GM12878 (cell line): ENCODE measurements around the gene PRPSAP1. TPM values are rescaled to one million over a fixed set of nuclear protein-coding genes. Genes with fewer than 3 reads are reported as not detected.
A peak's percentile ranks its signal among the peaks of the same experiment; 100 is the strongest.

Experiments used
- ATAC-seq: fragments of 200-7000 bp; cut with Tn5 transposase; 3 replicates; pipeline ENCODE4 v1.9.1; 2020; ENCODE audit warnings: mild to moderate bottlenecking, moderate library complexity
- BruUV-seq: library from RNA; stranded (reverse); fragments of 400-500 nt; replicated peaks from 2 replicates; lab custom pipeline; 2021; lab: Mats Ljungman, UMichigan
- CTCF ChIA-PET: fragments of 300-600 bp; sonication (Branson Sonifier 250); formaldehyde crosslinking; extraction: SDS; loops from one replicate; lab custom pipeline; 2021; ENCODE audit warnings: inconsistent platforms; lab: Yijun Ruan, JAX
- POLR2A ChIA-PET: fragments of 350-600 bp; formaldehyde crosslinking; extraction: SDS; loops from one replicate; lab custom pipeline; 2021; ENCODE audit warnings: inconsistent platforms; lab: Charles Lee
- RAD21 ChIA-PET: fragments of 300-600 bp; sonication (Branson Sonifier 250); formaldehyde crosslinking; loops from one replicate; lab custom pipeline; 2023; ENCODE audit warnings: antibody characterized with exemption; ENCODE audit not compliant: unreplicated experiment; lab: Charles Lee
- SMC1A ChIA-PET: fragments of 300-600 bp; sonication (Branson Sonifier 250); formaldehyde crosslinking; loops from one replicate; lab custom pipeline; 2023; ENCODE audit not compliant: unreplicated experiment, uncharacterized antibody; lab: Charles Lee
- DNase-seq: peaks from one replicate; pipeline ENCODE4 v3.0.0-alpha.2; 2011; ENCODE audit warnings: low read depth, low spot score
- FAIRE-seq: peaks from 3 replicates; lab custom pipeline; 2011; peaks lifted over from hg19 to GRCh38; lab: Jason Lieb, UNC
- H2AFZ ChIP-seq: 2 replicates; pipeline ENCODE4 v1.6.0; 2011; ENCODE audit warnings: low read depth, low read length, control low read depth; ENCODE audit not compliant: control insufficient read depth
- H3K27ac ChIP-seq: 2 replicates; pipeline ENCODE4 v1.5.1; 2011; ENCODE audit warnings: control low read depth; ENCODE audit not compliant: control insufficient read depth, insufficient read depth
- H3K27me3 ChIP-seq, 2 experiments: replicated peaks in 1 of 2; 2 replicates each; pipeline versions ENCODE4 v1.6.0 to v1.6.1; 2011; ENCODE audit warnings: low read length in 1 of 2; ENCODE audit not compliant: control insufficient read depth in 2 of 2, insufficient read depth in 2 of 2
- H3K36me3 ChIP-seq, 2 experiments: 2 replicates each; pipeline ENCODE4 v1.5.1; 2011; ENCODE audit warnings: low read length in 1 of 2; ENCODE audit not compliant: control insufficient read depth in 2 of 2, insufficient read depth in 2 of 2
- H3K4me1 ChIP-seq: 2 replicates; pipeline ENCODE4 v1.6.1; 2011; ENCODE audit warnings: mild to moderate bottlenecking, low read length, moderate library complexity, mixed read lengths; ENCODE audit not compliant: control insufficient read depth, insufficient read depth
- H3K4me2 ChIP-seq: 2 replicates; pipeline ENCODE4 v1.6.0; 2011; ENCODE audit warnings: control low read depth; ENCODE audit not compliant: control insufficient read depth, insufficient read depth
- H3K4me3 ChIP-seq: fragments of 200-600 bp; sonication (generic); 2 replicates; pipeline ENCODE4 v1.5.1; 2016
- H3K79me2 ChIP-seq: 2 replicates; pipeline ENCODE4 v1.6.0; 2011; ENCODE audit warnings: low read length; ENCODE audit not compliant: control insufficient read depth, insufficient read depth
- H3K9ac ChIP-seq: 2 replicates; pipeline ENCODE4 v1.8.0; 2011; ENCODE audit warnings: low read length, control low read depth, mixed read lengths; ENCODE audit not compliant: control insufficient read depth, insufficient read depth
- H3K9me3 ChIP-seq: replicated peaks from 3 replicates; pipeline ENCODE4 v1.5.1; 2011; ENCODE audit warnings: mild to moderate bottlenecking, low read length; ENCODE audit not compliant: control insufficient read depth, insufficient read depth
- H4K20me1 ChIP-seq: 2 replicates; pipeline ENCODE4 v1.6.0; 2011; ENCODE audit not compliant: control insufficient read depth, insufficient read depth
- BRCA1 ChIP-seq: IDR thresholded peaks from 2 replicates; pipeline ENCODE4 v1.6.1; 2011; ENCODE audit warnings: low read depth, low read length, improper control_type of control experiment
- DPF2 ChIP-seq: fragments of 450-650 bp; IDR thresholded peaks from 2 replicates; pipeline ENCODE4 v1.6.1; 2017; ENCODE audit warnings: mild to moderate bottlenecking
- EGR1 ChIP-seq, 2 experiments: IDR thresholded peaks; 1 replicate in 1 of 2; 2 replicates in 1 of 2; pipeline ENCODE4 v1.6.1; 2011 to 2012; ENCODE audit warnings: low read depth in 2 of 2, low read length in 2 of 2, borderline replicate concordance in 1 of 2, mild to moderate bottlenecking in 1 of 2, moderate library complexity in 1 of 2
- HDGF ChIP-seq: fragments of 450-650 bp; IDR thresholded peaks from 2 replicates; pipeline ENCODE4 v1.6.1; 2016; ENCODE audit warnings: antibody characterized with exemption
- IKZF1 ChIP-seq: fragments of 450-650 bp; conservative IDR thresholded peaks from 2 replicates; pipeline ENCODE4 v1.6.1; 2017; ENCODE audit warnings: antibody characterized with exemption, mild to moderate bottlenecking
- IKZF2 ChIP-seq, 2 experiments: fragments of 450-650 bp; IDR thresholded peaks; 2 replicates each; pipeline ENCODE4 v1.6.1; 2017; ENCODE audit warnings: mild to moderate bottlenecking in 2 of 2, moderate library complexity in 2 of 2
- JUNB ChIP-seq: IDR thresholded peaks from 2 replicates; pipeline ENCODE4 v1.6.1; 2016; ENCODE audit warnings: antibody characterized with exemption, mild to moderate bottlenecking
- MEF2A ChIP-seq: IDR thresholded peaks from 2 replicates; pipeline ENCODE4 v1.6.1; 2011; ENCODE audit warnings: low read depth, mild to moderate bottlenecking, low read length, moderate library complexity; ENCODE audit not compliant: insufficient read depth
- MEF2B ChIP-seq: fragments of 450-650 bp; IDR thresholded peaks from 2 replicates; pipeline ENCODE4 v1.6.1; 2018; ENCODE audit warnings: mild to moderate bottlenecking, moderate library complexity; ENCODE audit not compliant: partially characterized antibody, poor library complexity, severe bottlenecking
- NR2F1 ChIP-seq: fragments of 450-650 bp; conservative IDR thresholded peaks from 2 replicates; pipeline ENCODE4 v1.6.1; 2017; ENCODE audit warnings: mild to moderate bottlenecking
- PAX8 ChIP-seq: fragments of 450-650 bp; IDR thresholded peaks from 2 replicates; pipeline ENCODE4 v1.6.1; 2017; ENCODE audit warnings: mild to moderate bottlenecking, moderate library complexity
- POLR2AphosphoS5 ChIP-seq: IDR thresholded peaks from 2 replicates; pipeline ENCODE4 v1.6.1; 2011; ENCODE audit warnings: mild to moderate bottlenecking, low read length, inconsistent platforms
- RUNX3 ChIP-seq: IDR thresholded peaks from 2 replicates; pipeline ENCODE4 v1.6.1; 2012; ENCODE audit warnings: low read length, inconsistent platforms
- SIN3A ChIP-seq: IDR thresholded peaks from 2 replicates; pipeline ENCODE4 v1.6.1; 2012; ENCODE audit warnings: low read depth, low read length, improper control_type of control experiment
- ZNF384 ChIP-seq: IDR thresholded peaks from 2 replicates; pipeline ENCODE4 v1.6.1; 2012; ENCODE audit warnings: low read depth, mild to moderate bottlenecking, low read length, improper control_type of control experiment, borderline replicate concordance
- ZNF622 ChIP-seq: fragments of 450-650 bp; IDR thresholded peaks from 2 replicates; pipeline ENCODE4 v1.6.1; 2017; ENCODE audit warnings: mild to moderate bottlenecking, inconsistent platforms
- WGBS: methylation state at CpG from one replicate; pipeline ENCODE4 v1.1.6; 2016; ENCODE audit warnings: low lambda C conversion rate; ENCODE audit not compliant: insufficient replicate concordance, insufficient coverage; ENCODE audit errors: missing lambda C conversion rate; 5-methylcytosine and 5-hydroxymethylcytosine counted together
- in situ Hi-C: fragments of 300-500 bp; cut with MboI; formaldehyde crosslinking; loops from 9 replicates; pipeline ENCODE4 v1.14.3; 2018; ENCODE audit warnings: mixed read lengths
- intact Hi-C: fragments of 100-400 bp; cut with micrococcal nuclease; formaldehyde crosslinking; loops from one replicate; pipeline ENCODE4 v1.14.2; 2022; ENCODE audit not compliant: unreplicated experiment
- polyA plus RNA-seq, 11 experiments: library from polyadenylated mRNA; depleted of rRNA in 4 of 11; unstranded in 6 of 11; stranded (reverse) in 5 of 11; fragments of >200 nt; fragmentation: Nextera tagmentation in 4 of 11; fragmentation: Illumina TruSeq in 1 of 11; extraction: Ambion mirVana in 4 of 11; extraction: Trizol in 1 of 11; gene quantifications; 1 replicate in 1 of 11; 2 replicates in 10 of 11; pipeline versions ENCODE4 v1.2.1 to v1.2.3, GENCODE V29; 2011 to 2016; ENCODE audit warnings: inconsistent platforms in 2 of 11, missing spikeins in 2 of 11, low read depth in 1 of 11
- total RNA-seq, 4 experiments: library from RNA; depleted of rRNA in 3 of 4; stranded (reverse); fragments of >200 nt in 3 of 4; fragmentation: Illumina TruSeq in 1 of 4; extraction: Trizol in 1 of 4; gene quantifications; 2 replicates each; pipeline versions ENCODE4 v1.2.1 to v1.2.3, GENCODE V29; 2013 to 2021
- TF ChIP-seq, protein P1 (sequence below), 3 experiments: IDR thresholded peaks in 2 of 3; conservative IDR thresholded peaks in 1 of 3; 2 replicates each; pipeline ENCODE4 v1.5.1; 2011; ENCODE audit warnings: low read depth in 3 of 3, low read length in 3 of 3, mild to moderate bottlenecking in 3 of 3, control low read depth in 2 of 3, moderate library complexity in 2 of 3, inconsistent platforms in 1 of 3, mixed read lengths in 1 of 3; ENCODE audit not compliant: control insufficient read depth in 2 of 3, insufficient read depth in 1 of 3; ENCODE audit errors: extremely low read depth in 1 of 3
- TF ChIP-seq, protein P2 (sequence below): fragments of 450-650 bp; IDR thresholded peaks from 2 replicates; pipeline ENCODE4 v1.6.1; 2018; ENCODE audit warnings: borderline replicate concordance, mild to moderate bottlenecking; ENCODE audit not compliant: partially characterized antibody

The PRPSAP1 gene
- total and polyA plus RNA-seq, 10 of the 15 experiments (the other 5 are each of a cell fraction or from before 2014, with no cell fraction given) = 15.8 to 84.2 (median 44.2) TPM

- H3K36me3 ChIP-seq = no peaks in the 10 kb centered on the region
- H3K9me3 ChIP-seq = no peaks in the 10 kb centered on the region
- no peaks in the 10 kb centered on the region for H3K79me2 ChIP-seq
- ChIA-PET POLR2A (interaction anchor here (2.2 kb wide), 1 partner anchor 30 kb away, joined by 9 read pairs; the partner anchor contains the start of gene PRPSAP1), CTCF (interaction anchor here (1.0 to 4.2 kb wide), 7 partner anchors 12 to 124 kb away, joined by 3 to 46 read pairs (median 10); partner anchors contain the start of gene PRPSAP1), SMC1A (interaction anchor here (2.2 kb wide), 1 partner anchor 79 kb away, joined by 10 read pairs; no protein-coding TSS in a partner anchor)
- peak overlapping the region; percentile 75 for H3K4me3 ChIP-seq
- no peak overlapping the region for H3K27ac ChIP-seq
- H3K9ac ChIP-seq = peak overlapping the region; percentile 39; the same call in 1 of the 2 replicates
- peak overlapping the region; percentile 99 for H3K4me2 ChIP-seq
- no peaks in the 10 kb centered on the region for H4K20me1 ChIP-seq
- in situ Hi-C loops = no loop called here
- BruUV-seq = no TSS peak
- no peak for DNase-seq
- TF ChIP-seq ZNF622 = no peak
- no peak for TF ChIP-seq BRCA1
- no peak for TF ChIP-seq ZNF384
- 0 out of 4 replicates have a peak, but pooled peaks of 1 of the 2 experiments have one; percentile 16 for TF ChIP-seq IKZF2 (IDR thresholded peaks at IDR 0.05)
- peak; percentile 75 for TF ChIP-seq IKZF1
- no peak for TF ChIP-seq PAX8
- TF ChIP-seq, protein P1, sequence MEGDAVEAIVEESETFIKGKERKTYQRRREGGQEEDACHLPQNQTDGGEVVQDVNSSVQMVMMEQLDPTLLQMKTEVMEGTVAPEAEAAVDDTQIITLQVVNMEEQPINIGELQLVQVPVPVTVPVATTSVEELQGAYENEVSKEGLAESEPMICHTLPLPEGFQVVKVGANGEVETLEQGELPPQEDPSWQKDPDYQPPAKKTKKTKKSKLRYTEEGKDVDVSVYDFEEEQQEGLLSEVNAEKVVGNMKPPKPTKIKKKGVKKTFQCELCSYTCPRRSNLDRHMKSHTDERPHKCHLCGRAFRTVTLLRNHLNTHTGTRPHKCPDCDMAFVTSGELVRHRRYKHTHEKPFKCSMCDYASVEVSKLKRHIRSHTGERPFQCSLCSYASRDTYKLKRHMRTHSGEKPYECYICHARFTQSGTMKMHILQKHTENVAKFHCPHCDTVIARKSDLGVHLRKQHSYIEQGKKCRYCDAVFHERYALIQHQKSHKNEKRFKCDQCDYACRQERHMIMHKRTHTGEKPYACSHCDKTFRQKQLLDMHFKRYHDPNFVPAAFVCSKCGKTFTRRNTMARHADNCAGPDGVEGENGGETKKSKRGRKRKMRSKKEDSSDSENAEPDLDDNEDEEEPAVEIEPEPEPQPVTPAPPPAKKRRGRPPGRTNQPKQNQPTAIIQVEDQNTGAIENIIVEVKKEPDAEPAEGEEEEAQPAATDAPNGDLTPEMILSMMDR (IDR thresholded peaks at IDR 0.05 in 2 of 3, conservative IDR thresholded peaks at IDR 0.05 in 1 of 3; ENCODE audit: control insufficient read depth in 2 of 3, extremely low read depth in 1 of 3, insufficient read depth in 1 of 3, low read depth in 3 of 3, low read length in 3 of 3) = peak; percentile 1 to 27 (median 20); a peak in 2 of 6 replicates
- TF ChIP-seq DPF2 = peak; percentile 71
- TF ChIP-seq, protein P2, sequence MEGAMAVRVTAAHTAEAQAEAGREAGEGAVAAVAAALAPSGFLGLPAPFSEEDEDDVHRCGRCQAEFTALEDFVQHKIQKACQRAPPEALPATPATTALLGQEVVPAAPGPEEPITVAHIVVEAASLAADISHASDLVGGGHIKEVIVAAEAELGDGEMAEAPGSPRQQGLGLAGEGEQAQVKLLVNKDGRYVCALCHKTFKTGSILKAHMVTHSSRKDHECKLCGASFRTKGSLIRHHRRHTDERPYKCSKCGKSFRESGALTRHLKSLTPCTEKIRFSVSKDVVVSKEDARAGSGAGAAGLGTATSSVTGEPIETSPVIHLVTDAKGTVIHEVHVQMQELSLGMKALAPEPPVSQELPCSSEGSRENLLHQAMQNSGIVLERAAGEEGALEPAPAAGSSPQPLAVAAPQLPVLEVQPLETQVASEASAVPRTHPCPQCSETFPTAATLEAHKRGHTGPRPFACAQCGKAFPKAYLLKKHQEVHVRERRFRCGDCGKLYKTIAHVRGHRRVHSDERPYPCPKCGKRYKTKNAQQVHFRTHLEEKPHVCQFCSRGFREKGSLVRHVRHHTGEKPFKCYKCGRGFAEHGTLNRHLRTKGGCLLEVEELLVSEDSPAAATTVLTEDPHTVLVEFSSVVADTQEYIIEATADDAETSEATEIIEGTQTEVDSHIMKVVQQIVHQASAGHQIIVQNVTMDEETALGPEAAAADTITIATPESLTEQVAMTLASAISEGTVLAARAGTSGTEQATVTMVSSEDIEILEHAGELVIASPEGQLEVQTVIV = no peak
- 0 out of 2 replicates have a peak, but pooled peaks have one; percentile 52 for TF ChIP-seq NR2F1
- no peak for TF ChIP-seq JUNB
- TF ChIP-seq EGR1 (IDR thresholded peaks at IDR 0.05; ENCODE audit: borderline replicate concordance in 1 of 2, low read depth in 2 of 2, low read length in 2 of 2) = peak in 1 of 2 experiments; percentile 40; a peak in 1 of 3 replicates
- TF ChIP-seq MEF2A = 0 out of 2 replicates have a peak, but pooled peaks have one; percentile 40
- no peak for TF ChIP-seq RUNX3
- TF ChIP-seq HDGF = 0 out of 2 replicates have a peak, but pooled peaks have one; percentile 38
- TF ChIP-seq MEF2B = peak; percentile 76
- TF ChIP-seq POLR2AphosphoS5 = no peak
- TF ChIP-seq SIN3A = peak; percentile 49; the same call in 1 of the 2 replicates
- TF ChIP-seq, all 136 proteins: peak for 10
- H3K27me3 ChIP-seq = peaks cover 2 to 6% of the 10 kb centered on the region in 2 experiments; a peak in 2 of 4 replicates
- ATAC-seq (peak; percentile 44), FAIRE-seq (peak; percentile 41)
- peak overlapping the region; percentile 84 for H2AFZ ChIP-seq
- peaks cover 24% of the 10 kb centered on the region for H3K4me1 ChIP-seq
- intact Hi-C loops = loop anchor here (2.0 to 10.0 kb wide), 2 partner anchors 31 to 259 kb away; partner anchors contain the start of gene PRPSAP1
- WGBS = 3% methylated on average over 60 of the region's 65 CpGs
- RAD21 ChIA-PET = interaction anchor here (2.5 kb wide), 1 partner anchor 30 kb away, joined by 8 read pairs; the partner anchor contains the start of gene PRPSAP1
Measured at GRCh38 chr17:76383546-76384221, 30.0 kb upstream of the PRPSAP1 start.
